HEK293 (cell line): ENCODE measurements around the gene GRK5.

Source experiments
- CTCF ChIP-seq: fragments of 450-650 bp; formaldehyde crosslinking; IDR thresholded peaks from 2 replicates; pipeline ENCODE4 v1.5.1; 2016; ENCODE audit warnings: missing biosample characterization, missing genetic modification characterization
- GLI4 ChIP-seq: fragments of 450-650 bp; formaldehyde crosslinking; IDR thresholded peaks from 2 replicates; pipeline ENCODE4 v1.5.1; 2016; ENCODE audit warnings: missing biosample characterization, missing genetic modification characterization
- IKZF3 ChIP-seq: fragments of 450-650 bp; IDR thresholded peaks from 2 replicates; pipeline ENCODE4 v1.5.0; 2018; ENCODE audit warnings: missing biosample characterization, mild to moderate bottlenecking, missing genetic modification characterization, moderate library complexity
- PATZ1 ChIP-seq: fragments of 450-650 bp; formaldehyde crosslinking; IDR thresholded peaks from 2 replicates; pipeline ENCODE4 v1.5.1; 2016; ENCODE audit warnings: missing biosample characterization, missing genetic modification characterization
- TCF7L2 ChIP-seq: IDR thresholded peaks from 2 replicates; pipeline ENCODE4 v1.6.1; 2011; ENCODE audit warnings: low read depth, mild to moderate bottlenecking, inconsistent platforms, low read length, moderate library complexity, borderline replicate concordance
- ZNF114 ChIP-seq: fragments of 450-650 bp; formaldehyde crosslinking; IDR thresholded peaks from 2 replicates; pipeline ENCODE4 v1.5.0; 2017; ENCODE audit warnings: missing biosample characterization, missing genetic modification characterization
- ZNF18 ChIP-seq: fragments of 450-650 bp; formaldehyde crosslinking; IDR thresholded peaks from 2 replicates; pipeline ENCODE4 v1.5.1; 2016; ENCODE audit warnings: missing biosample characterization, missing genetic modification characterization
- ZNF529 ChIP-seq: fragments of 450-650 bp; formaldehyde crosslinking; IDR thresholded peaks from 2 replicates; pipeline ENCODE4 v1.5.1; 2017; ENCODE audit warnings: missing genetic modification characterization, missing biosample characterization; ENCODE audit not compliant: insufficient replicate concordance
- ZNF571 ChIP-seq: fragments of 450-650 bp; formaldehyde crosslinking; IDR thresholded peaks from 2 replicates; pipeline ENCODE4 v1.5.0; 2017; ENCODE audit warnings: missing biosample characterization, missing genetic modification characterization

GRCh38 chr10:119248681-119249080 lies 41.3 kb downstream of the GRK5 start:
- TF ChIP-seq CTCF (tag by site-specific recombination) (no peak), ZNF529 (tag by site-specific recombination) (no peak), GLI4 (tag by site-specific recombination) (no peak), ZNF571 (tag by site-specific recombination) (no peak), TCF7L2 (no peak), ZNF114 (no peak), PATZ1 (tag by site-specific recombination) (no peak), ZNF18 (no peak), IKZF3 (tag by site-specific recombination) (no peak)
